HepG2 (cell line): ENCODE results near the gene PRR19. TPM values are rescaled to one million over a fixed set of nuclear protein-coding genes. Genes with fewer than 3 reads are reported as not detected.
A peak's percentile ranks its signal among the peaks of the same experiment; 100 is the strongest.

Source experiments
- ASH2L ChIP-seq: fragments of 300-600, 200-600 bp; sonication (generic); IDR thresholded peaks from 2 replicates; pipeline ENCODE4 v1.7.0; 2017; ENCODE audit warnings: low read depth, mild to moderate bottlenecking, moderate library complexity, mixed read lengths, low read length; ENCODE audit not compliant: insufficient read length
- ATF7 ChIP-seq, 2 experiments: fragments of 450-650 bp in 1 of 2; sonication (generic) in 1 of 2; formaldehyde crosslinking in 1 of 2; IDR thresholded peaks; 2 replicates each; pipeline versions ENCODE4 v1.4.0 to v1.6.1; 2016 to 2020; ENCODE audit warnings: antibody characterized with exemption in 1 of 2, mild to moderate bottlenecking in 1 of 2, missing genetic modification reagents in 1 of 2
- CREB1 ChIP-seq, 2 experiments: fragments of 450-650 bp in 1 of 2; IDR thresholded peaks; 2 replicates each; pipeline ENCODE4 v1.6.1; 2016 to 2017; ENCODE audit warnings: control low read depth in 1 of 2, mild to moderate bottlenecking in 1 of 2, missing compliant biosample characterization in 1 of 2, missing genetic modification characterization in 1 of 2
- DNMT1 ChIP-seq: sonication (generic); formaldehyde crosslinking; IDR thresholded peaks from 2 replicates; pipeline ENCODE4 v1.5.1; 2020; ENCODE audit warnings: mild to moderate bottlenecking, missing genetic modification reagents
- EEA1 ChIP-seq: sonication (generic); formaldehyde crosslinking; IDR thresholded peaks from 2 replicates; pipeline ENCODE4 v1.5.1; 2020; ENCODE audit warnings: mild to moderate bottlenecking, missing genetic modification reagents, borderline replicate concordance
- HIVEP1 ChIP-seq: sonication (generic); formaldehyde crosslinking; IDR thresholded peaks from 2 replicates; pipeline ENCODE4 v1.4.0; 2020; ENCODE audit warnings: mild to moderate bottlenecking, missing genetic modification reagents
- HMGXB3 ChIP-seq: sonication (generic); formaldehyde crosslinking; IDR thresholded peaks from 2 replicates; pipeline ENCODE4 v1.4.0; 2020; ENCODE audit warnings: missing genetic modification reagents, borderline replicate concordance
- KDM1A ChIP-seq: IDR thresholded peaks from 2 replicates; pipeline ENCODE4 v1.6.1; 2016; ENCODE audit warnings: missing compliant biosample characterization
- MNT ChIP-seq: fragments of 450-650 bp; IDR thresholded peaks from 2 replicates; pipeline ENCODE4 v1.6.1; 2016
- NFKB2 ChIP-seq: sonication (generic); formaldehyde crosslinking; IDR thresholded peaks from 2 replicates; pipeline ENCODE4 v1.4.0; 2020; ENCODE audit warnings: missing genetic modification reagents, borderline replicate concordance
- PHF8 ChIP-seq: sonication (generic); formaldehyde crosslinking; IDR thresholded peaks from 2 replicates; pipeline ENCODE4 v1.5.0; 2020; ENCODE audit warnings: missing genetic modification reagents
- RAD21 ChIP-seq: fragments of 450-650 bp; formaldehyde crosslinking; IDR thresholded peaks from 2 replicates; pipeline ENCODE4 v1.5.0; 2020; ENCODE audit warnings: mild to moderate bottlenecking
- SMAD1 ChIP-seq: sonication (generic); formaldehyde crosslinking; IDR thresholded peaks from 2 replicates; pipeline ENCODE4 v1.4.0; 2020; ENCODE audit warnings: missing genetic modification reagents, low read depth, mild to moderate bottlenecking, borderline replicate concordance
- SRSF1 ChIP-seq: fragments of 200-400 bp; formaldehyde crosslinking; optimal IDR thresholded peaks from 2 replicates; pipeline ENCODE3; 2017; ENCODE audit warnings: mild to moderate bottlenecking, low read depth, low read length, moderate library complexity
- TIGD3 ChIP-seq: sonication (generic); formaldehyde crosslinking; IDR thresholded peaks from 2 replicates; pipeline ENCODE4 v1.5.1; 2020; ENCODE audit warnings: mild to moderate bottlenecking, missing genetic modification reagents, borderline replicate concordance
- ZNF484 ChIP-seq: sonication (generic); formaldehyde crosslinking; IDR thresholded peaks from 2 replicates; pipeline ENCODE4 v1.5.1; 2020; ENCODE audit warnings: mild to moderate bottlenecking, low read depth, missing genetic modification reagents, borderline replicate concordance
- ZNF589 ChIP-seq: sonication (generic); formaldehyde crosslinking; conservative IDR thresholded peaks from 2 replicates; pipeline ENCODE4 v1.8.0; 2022; ENCODE audit warnings: mild to moderate bottlenecking, moderate library complexity, missing genetic modification reagents
- ZNF598 ChIP-seq: sonication (generic); formaldehyde crosslinking; IDR thresholded peaks from 2 replicates; pipeline ENCODE4 v1.5.1; 2020; ENCODE audit warnings: mild to moderate bottlenecking, missing genetic modification reagents, borderline replicate concordance
- polyA plus RNA-seq, 8 experiments: library from polyadenylated mRNA; depleted of rRNA in 3 of 8; stranded (reverse) in 7 of 8; unstranded in 1 of 8; fragments of >200 nt; fragmentation: Illumina TruSeq in 4 of 8; extraction: Trizol in 4 of 8; gene quantifications; 2 replicates each; pipeline versions ENCODE4 v1.2.1 to v1.2.3, GENCODE V29; 2011 to 2016; ENCODE audit warnings: low read depth in 4 of 8, missing spikeins in 1 of 8, mixed read lengths in 1 of 8; ENCODE audit not compliant: insufficient read depth in 1 of 8
- total RNA-seq, 5 experiments: library from RNA; depleted of rRNA; stranded (reverse); fragments of >200 nt; fragmentation: Illumina TruSeq; extraction: Trizol; gene quantifications; 2 replicates each; pipeline ENCODE4 v1.2.3, GENCODE V29; 2016; ENCODE audit warnings: low read depth in 1 of 5

PRR19 gene
- total and polyA plus RNA-seq, 2 of the 13 experiments (the other 11 are each of a cell fraction or from before 2014, with no cell fraction given): 0.21 to 0.33 TPM

- TF ChIP-seq ZNF484 (CRISPR knock-in tag) (0 out of 2 replicates have a peak, but pooled peaks have one; percentile 31), PHF8 (peak; percentile 28; the same call in 1 of the 2 replicates), SRSF1 (peak; percentile 66), ATF7 (IDR thresholded peaks at IDR 0.05) (peak; percentile 60), ATF7 (CRISPR knock-in tag; IDR thresholded peaks at IDR 0.05) (0 out of 2 replicates have a peak, but pooled peaks have one; percentile 34), ZNF598 (CRISPR knock-in tag) (no peak), CREB1 (IDR thresholded peaks at IDR 0.05) (peak; percentile 56; the same call in 1 of the 2 replicates), CREB1 (CRISPR knock-in tag; IDR thresholded peaks at IDR 0.05) (no peak), EEA1 (0 out of 2 replicates have a peak, but pooled peaks have one; percentile 43), DNMT1 (CRISPR knock-in tag) (no peak), ASH2L (peak; percentile 26), HIVEP1 (CRISPR knock-in tag) (peak; percentile 53; the same call in 1 of the 2 replicates), RAD21 (no peak), MNT (0 out of 2 replicates have a peak, but pooled peaks have one; percentile 50), KDM1A (no peak), HMGXB3 (CRISPR knock-in tag) (no peak), NFKB2 (0 out of 2 replicates have a peak, but pooled peaks have one; percentile 18), SMAD1 (CRISPR knock-in tag) (no peak), TIGD3 (CRISPR knock-in tag) (0 out of 2 replicates have a peak, but pooled peaks have one; percentile 46), ZNF589 (0 out of 2 replicates have a peak, but pooled peaks have one; percentile 36)
These were observed 49.3 kb upstream of the PRR19 start (continued) for GRCh38 chr19:42252365-42253244.
